Mucosa of rectum (tissue), 2 donors: ENCODE data around the gene GJA3.
A peak's percentile ranks its signal among the peaks of the same experiment; 100 is the strongest.

Experiments
- H3K27ac ChIP-seq, 2 donors: one replicate each; pipeline ENCODE4 v1.7.0; 2013; ENCODE audit warnings: inconsistent platforms in 2 of 2, low read depth in 2 of 2, low read length in 2 of 2
- H3K27me3 ChIP-seq, 2 donors: one replicate each; pipeline ENCODE4 v1.7.0; 2013; ENCODE audit warnings: low read length in 2 of 2; ENCODE audit not compliant: control insufficient read depth in 2 of 2, insufficient read depth in 2 of 2
- H3K36me3 ChIP-seq, 2 donors: one replicate each; pipeline ENCODE4 v1.7.0; 2013; ENCODE audit warnings: low read length in 2 of 2; ENCODE audit not compliant: control insufficient read depth in 2 of 2, insufficient read depth in 2 of 2
- H3K4me1 ChIP-seq, 2 donors: one replicate each; pipeline ENCODE4 v1.7.0; 2013; ENCODE audit warnings: low read length in 2 of 2, mild to moderate bottlenecking in 1 of 2; ENCODE audit not compliant: control insufficient read depth in 2 of 2, insufficient read depth in 2 of 2
- H3K4me3 ChIP-seq, 2 donors: one replicate each; pipeline ENCODE4 v1.7.0; 2013; ENCODE audit warnings: low read length in 2 of 2
- H3K9ac ChIP-seq, 2 donors: one replicate each; pipeline ENCODE4 v1.7.0; 2013; ENCODE audit warnings: low read length in 2 of 2, low read depth in 1 of 2, mild to moderate bottlenecking in 1 of 2
- H3K9me3 ChIP-seq, 2 donors: one replicate each; pipeline ENCODE4 v1.7.0; 2013; ENCODE audit warnings: low read length in 2 of 2; ENCODE audit not compliant: control insufficient read depth in 2 of 2
- donor health status: healthy.
- donor health status: Normal muscosa, but diverticular disease.

Gene GJA3

DNA sequence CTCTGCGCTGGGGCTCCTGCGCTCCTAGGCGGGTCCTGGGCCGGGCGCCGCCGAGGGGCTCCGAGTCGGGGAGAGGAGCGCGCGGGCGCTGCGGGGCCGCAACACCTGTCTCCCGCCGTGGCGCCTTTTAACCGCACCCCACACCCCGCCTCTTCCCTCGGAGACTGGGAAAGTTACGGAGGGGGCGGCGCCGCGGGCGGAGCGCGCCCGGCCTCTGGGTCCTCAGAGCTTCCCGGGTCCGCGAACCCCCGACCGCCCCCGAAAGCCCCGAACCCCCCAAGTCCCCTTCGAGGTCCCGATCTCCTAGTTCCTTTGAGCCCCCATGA lies 31.9 kb upstream of the GJA3 start, which contains the start of gene GJB2:
Gene GJB2 (minus strand): TSS at position 103 of the 326 bp plus-strand sequence. CDS start 3,357 bp downstream, outside the sequence.
- Histone ChIP-seq H3K27me3 (peaks cover 24 to 27% of the 10 kb centered on the region in 2 donors), H3K27ac (peak within 1 kb of the TSS; percentile 76 to 78), H3K4me3 (peak within 1 kb of the TSS; percentile 73), H3K36me3 (peaks cover 11 to 14% of the 10 kb centered on the region in 2 donors), H3K4me1 (peaks cover 36 to 37% of the 10 kb centered on the region in 2 donors), H3K9ac (peak within 1 kb of the TSS; percentile 68 to 76), H3K9me3 (no peaks in the 10 kb centered on the region)

GRCh38 chr13:20192158-20192835 lies 31.4 kb upstream of the GJA3 start:
- no peaks in the 10 kb centered on the region for H3K9me3 ChIP-seq
- H3K4me1 ChIP-seq: peaks cover 33 to 36% of the 10 kb centered on the region in 2 donors
- peak overlapping the region; percentile 68 to 76 for H3K9ac ChIP-seq
- H3K36me3 ChIP-seq: peaks cover 11 to 16% of the 10 kb centered on the region in 2 donors
- peak overlapping the region; percentile 76 to 78 for H3K27ac ChIP-seq
- peak overlapping the region; percentile 73 for H3K4me3 ChIP-seq
- H3K27me3 ChIP-seq: peaks cover 24 to 27% of the 10 kb centered on the region in 2 donors

GRCh38 chr13:20191311-20192157 lies 30.7 kb upstream of the GJA3 start:
- Histone ChIP-seq H3K27me3 (peaks cover 22 to 24% of the 10 kb centered on the region in 2 donors), H3K4me3 (peak overlapping the region; percentile 73), H3K27ac (peak overlapping the region; percentile 76 to 78), H3K9me3 (no peaks in the 10 kb centered on the region), H3K36me3 (peaks cover 11 to 16% of the 10 kb centered on the region in 2 donors), H3K4me1 (peaks cover 33% of the 10 kb centered on the region in 2 donors), H3K9ac (peak overlapping the region; percentile 68 to 76)

- Histone ChIP-seq H3K4me1 (peaks cover 33% of the 10 kb centered on the region in 2 donors), H3K36me3 (peaks cover 11 to 16% of the 10 kb centered on the region in 2 donors), H3K27ac (no peak overlapping the region), H3K9ac (peak overlapping the region in 1 of 2 donors; percentile 17), H3K4me3 (peak overlapping the region in 1 of 2 donors; percentile 73), H3K27me3 (peaks cover 20 to 22% of the 10 kb centered on the region in 2 donors), H3K9me3 (no peaks in the 10 kb centered on the region)
These were observed 29.8 kb upstream of the GJA3 start for GRCh38 chr13:20190481-20191310.

GRCh38 chr13:20190076-20190475 lies 29.2 kb upstream of the GJA3 start:
- Histone ChIP-seq H3K4me3 (peak overlapping the region in 1 of 2 donors; percentile 37), H3K9ac (no peak overlapping the region), H3K27me3 (peaks cover 15 to 22% of the 10 kb centered on the region in 2 donors), H3K36me3 (peaks cover 11 to 16% of the 10 kb centered on the region in 2 donors), H3K27ac (peak overlapping the region in 1 of 2 donors; percentile 4), H3K9me3 (no peaks in the 10 kb centered on the region), H3K4me1 (peaks cover 33% of the 10 kb centered on the region in 2 donors)

- Histone ChIP-seq H3K36me3 (peaks cover 11 to 16% of the 10 kb centered on the region in 2 donors), H3K4me3 (no peak overlapping the region), H3K9me3 (no peaks in the 10 kb centered on the region), H3K4me1 (peaks cover 30 to 33% of the 10 kb centered on the region in 2 donors), H3K9ac (no peak overlapping the region), H3K27ac (no peak overlapping the region), H3K27me3 (peaks cover 9 to 15% of the 10 kb centered on the region in 2 donors)
These were observed 28.1 kb upstream of the GJA3 start for GRCh38 chr13:20188667-20189553.

GRCh38 chr13:20186771-20187170 lies 25.9 kb upstream of the GJA3 start:
- Histone ChIP-seq H3K36me3 (peaks cover 11 to 16% of the 10 kb centered on the region in 2 donors), H3K4me1 (peaks cover 17 to 26% of the 10 kb centered on the region in 2 donors), H3K9ac (no peak overlapping the region)

DNA sequence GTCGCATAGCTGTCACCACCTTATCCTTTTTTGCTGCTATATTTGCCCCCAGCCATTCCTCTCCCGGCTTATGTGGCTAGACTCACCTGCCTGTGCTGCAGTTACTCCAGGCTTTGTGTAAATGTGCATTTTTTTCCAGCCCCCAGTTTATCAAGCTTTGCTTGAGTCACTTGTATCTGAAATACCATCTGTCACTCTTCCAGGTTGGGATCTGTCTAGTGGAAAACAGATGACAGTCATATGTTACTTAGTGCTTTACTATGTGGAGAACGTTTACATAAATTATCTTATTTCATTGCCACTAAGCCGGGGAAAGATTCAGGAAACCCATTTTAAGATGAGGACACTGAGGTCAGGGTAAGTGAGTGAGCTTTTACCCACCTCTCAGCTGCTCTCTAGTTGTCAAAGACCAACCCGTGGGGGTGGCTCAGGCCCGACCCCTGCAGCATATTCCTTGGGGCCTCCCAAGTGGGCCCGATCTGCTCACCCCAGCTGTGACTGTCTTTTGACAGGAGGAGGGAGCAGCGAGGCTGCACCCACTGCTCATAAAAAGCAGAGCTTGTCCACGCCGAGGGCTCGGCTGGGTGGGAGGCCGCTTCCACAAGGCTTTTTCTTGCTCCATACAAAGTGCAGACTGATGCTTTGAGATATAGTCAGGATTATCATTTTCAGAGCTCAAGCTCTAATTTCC lies 24.7 kb upstream of the GJA3 start:
- Histone ChIP-seq H3K27ac (no peak overlapping the region), H3K36me3 (peaks cover 11 to 16% of the 10 kb centered on the region in 2 donors), H3K9ac (no peak overlapping the region), H3K9me3 (no peaks in the 10 kb centered on the region), H3K4me1 (peaks cover 11 to 16% of the 10 kb centered on the region in 2 donors), H3K4me3 (no peak overlapping the region), H3K27me3 (peaks cover 0 to 6% of the 10 kb centered on the region in 2 donors)

More at GRCh38 chr13:20186771-20187170, 25.9 kb upstream of the GJA3 start:
- Histone ChIP-seq H3K9me3 (no peaks in the 10 kb centered on the region), H3K27me3 (peaks cover 2 to 9% of the 10 kb centered on the region in 2 donors), H3K27ac (no peak overlapping the region), H3K4me3 (no peak overlapping the region)
